IPS-NIHi7 (cell line): ENCODE data around the gene WBP1L.
"Not testable (repeated sequence)": the region's sequence is repeated elsewhere in the genome, so short reads cannot be mapped to it uniquely, and the experiment has no call there.

ENCODE experiments used
- DNase-seq: peaks from one replicate; pipeline ENCODE4 v3.0.0; 2012; ENCODE audit warnings: mixed read lengths; ENCODE audit errors: extremely low spot score

WBP1L gene

GRCh38 chr10:102841827-102842345, 98.1 kb downstream of the WBP1L start:
- no peak for DNase-seq

GRCh38 chr10:102843139-102843538, 99.4 kb downstream of the WBP1L start:
- DNase-seq, result not testable (repeated sequence)

DNA sequence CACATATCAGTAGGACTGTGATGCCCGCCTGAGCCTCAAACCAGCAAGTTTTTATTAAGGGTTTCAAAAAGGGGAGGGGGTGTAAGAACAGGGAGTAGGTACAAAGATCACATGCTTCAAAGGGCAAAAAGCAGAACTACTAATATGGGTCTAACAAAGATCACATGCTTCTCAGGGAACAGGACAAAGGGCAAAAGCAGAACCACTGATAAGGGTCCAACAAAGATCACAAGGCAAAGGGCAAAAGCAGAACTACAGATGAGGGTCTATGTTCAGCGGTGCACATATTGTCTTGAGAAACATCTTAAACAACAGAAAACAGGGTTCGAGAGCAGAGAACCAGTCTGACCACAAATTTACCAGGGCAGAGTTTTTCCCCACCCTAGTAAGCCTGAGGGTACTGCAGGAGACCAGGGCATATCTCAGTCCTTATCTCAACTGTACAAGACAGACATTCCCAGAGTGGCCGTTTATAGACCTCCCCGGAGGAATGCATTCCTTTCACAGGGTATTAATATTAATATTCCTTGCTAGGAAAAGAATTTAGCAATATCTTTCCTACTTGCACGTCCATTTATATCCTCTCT, 100.5 kb downstream of the WBP1L start:
- not testable (repeated sequence) for DNase-seq

GRCh38 chr10:102845352-102845902, 101.7 kb downstream of the WBP1L start:
- DNase-seq, result no peak

GRCh38 chr10:102850025-102850518, 106.3 kb downstream of the WBP1L start:
- DNase-seq, result no peak

GRCh38 chr10:102853237-102853636, 109.5 kb downstream of the WBP1L start:
- not testable (repeated sequence) for DNase-seq

GRCh38 chr10:102855731-102856436, 112.1 kb downstream of the WBP1L start:
- DNase-seq, result not testable (repeated sequence)

- no peak for DNase-seq
Observed at GRCh38 chr10:102856758-102857424, 113.1 kb downstream of the WBP1L start.

GRCh38 chr10:102859911-102860310, 116.2 kb downstream of the WBP1L start:
- no peak for DNase-seq

- no peak for DNase-seq
Observed at GRCh38 chr10:102863660-102864059, 119.9 kb downstream of the WBP1L start.

GRCh38 chr10:102865620-102866019, 121.9 kb downstream of the WBP1L start:
- DNase-seq, result no peak
